Heart right ventricle (tissue), 16 donors: Measurements from ENCODE around the gene AKT3. TPM values are rescaled to one million over a fixed set of nuclear protein-coding genes. Genes with fewer than 3 reads are reported as not detected.

Experiments
- ATAC-seq, 8 donors: fragments of 200-7000 bp; cut with Tn5 transposase; one replicate each; pipeline ENCODE4 v1.9.1; 2020; ENCODE audit warnings: mild to moderate bottlenecking in 8 of 8, moderate library complexity in 8 of 8, moderate number of reproducible peaks in 1 of 8
- DNase-seq, 2 donors: peaks; one replicate each; pipeline ENCODE4 v3.0.0-alpha.2; 2020
- H3K27ac ChIP-seq, 10 donors: fragments of 200-600 bp; sonication (generic) in 2 of 10; one replicate each; pipeline versions ENCODE4 v1.5.0 to v1.8.0; 2020 to 2022; ENCODE audit warnings: mild to moderate bottlenecking in 3 of 10
- H3K27me3 ChIP-seq, 7 donors: fragments of 200-600 bp; one replicate each; pipeline ENCODE4 v1.8.0; 2021 to 2022; ENCODE audit warnings: mild to moderate bottlenecking in 2 of 7
- H3K36me3 ChIP-seq, 9 donors: fragments of 200-600 bp; sonication (generic) in 1 of 9; one replicate each; pipeline versions ENCODE4 v1.5.0 to v1.8.0; 2020 to 2022; ENCODE audit warnings: mild to moderate bottlenecking in 2 of 9
- H3K4me1 ChIP-seq, 9 donors: fragments of 200-600 bp; sonication (generic) in 1 of 9; one replicate each; pipeline versions ENCODE4 v1.5.0 to v1.8.0; 2020 to 2022; ENCODE audit warnings: mild to moderate bottlenecking in 4 of 9
- H3K4me3 ChIP-seq, 10 donors: fragments of 200-600 bp; sonication (generic) in 2 of 10; one replicate each; pipeline versions ENCODE4 v1.5.0 to v1.8.0; 2020 to 2022; ENCODE audit warnings: mild to moderate bottlenecking in 7 of 10, moderate library complexity in 2 of 10
- H3K9me3 ChIP-seq, 11 donors: fragments of 200-600 bp in 10 of 11; sonication (generic) in 2 of 11; one replicate each; pipeline versions ENCODE4 v1.5.0 to v1.8.0; 2013 to 2022; ENCODE audit warnings: mild to moderate bottlenecking in 2 of 11, control low read depth in 1 of 11, moderate library complexity in 1 of 11
- CTCF ChIP-seq, 9 donors: fragments of 200-600 bp; sonication (generic) in 2 of 9; IDR thresholded peaks; one replicate each; pipeline versions ENCODE4 v1.5.0 to v1.8.0; 2021 to 2022; ENCODE audit warnings: antibody characterized with exemption in 9 of 9, mild to moderate bottlenecking in 5 of 9, moderate library complexity in 1 of 9
- WGBS, 2 donors: extraction: QIAGEN DNeasy Blood & Tissue Kit; methylation state at CpG; one replicate each; pipeline ENCODE4 v1.1.7; 2013; ENCODE audit warnings: inconsistent platforms in 1 of 2; 5-methylcytosine and 5-hydroxymethylcytosine counted together
- intact Hi-C, 10 donors: fragments of 100-400 bp; cut with DNase I; formaldehyde crosslinking; loops; one replicate each; pipeline versions ENCODE4 v1.11.1 to v1.14.2; 2022
- polyA plus RNA-seq, 2 donors: library from polyadenylated mRNA; stranded (reverse); fragments of 200-250 nt; gene quantifications; one replicate each; pipeline ENCODE4 v1.2.3, GENCODE V29; 2013
- total RNA-seq, 10 donors: library from RNA; stranded (reverse); fragmentation: NEBNext Ultra II Directional in 3 of 10; extraction: Animal tissue kit (Norgen Biotek cat#: 25700) in 3 of 10; gene quantifications; one replicate each; pipeline versions ENCODE4 v1.2.1 to v1.2.4, GENCODE V29; 2021 to 2023
- donor health status: Arrhythmogenic right ventricular cardiomyopathy.
- donor health status: ischemic (EF 13 %, LVEDD 7.1; RV severe dilation, severe dysfunction).
- donor health status: healthy with polysubstance abuse.
- donor health status: DM: no; HTN: yes; CAD: no.
- donor health status: DM: no; HTN: no; CAD: no.
- donor health status: ischemic (EF 25% LVEDD 6.9; RV normal size, moderate dysfunction).
- donor health status: ischemic (EF 25% LVEDD 5.7; RV mildly dilated, moderate dysfunction).
- donor health status: healthy.
- donor health status: DM: yes; HTN: yes; CAD: no.
- donor health status: Ischemic cardiomyopathy.
- donor health status: ischemic (EF 35%, LVEDD 5.7; RV mildly dilated, moderate dysfunction).
- donor health status: nonischemic (EF 11% LVEDD 7.7; RV severe dilation, severe dysfunction).
- donor health status: DM: yes; HTN: yes; CAD: no.
- donor health status: PGD.
- donor health status: ischemic (EF 29% LVEDD 5.4; RV normal size, mild dysfunction).
- donor health status: nonischemic (EF 23%, LVEDD 6.1; RV moderate dilation, normal function).

AKT3 gene
- total and polyA plus RNA-seq, 12 donors: 6.5 to 27.6 (median 17.7) TPM

GRCh38 chr1:243730487-243731150 lies 119.4 kb downstream of the AKT3 start:
- H3K4me1 ChIP-seq: peaks cover 0 to 58% (median 8%) of the 10 kb centered on the region in 9 donors
- DNase-seq (peak in 1 of 2 donors; percentile 22), ATAC-seq (peak in 6 of 8 donors; percentile 17 to 48 (median 40))
- no peaks in the 10 kb centered on the region for H3K9me3 ChIP-seq
- no peaks in the 10 kb centered on the region for H3K36me3 ChIP-seq
- no peak overlapping the region for H3K4me3 ChIP-seq
- WGBS, 2 donors: 92 to 94% methylated on average over 23 of the region's 23 CpGs
- TF ChIP-seq CTCF (IDR thresholded peaks at IDR 0.05): no peak
- intact Hi-C loops: no loop called here
- H3K27me3 ChIP-seq: no peaks in the 10 kb centered on the region
- peak overlapping the region in 2 of 10 donors; percentile 6 to 81 for H3K27ac ChIP-seq

GRCh38 chr1:243729956-243730355 lies 120.1 kb downstream of the AKT3 start:
- peak overlapping the region in 1 of 10 donors; percentile 81 for H3K27ac ChIP-seq
- no peak overlapping the region for H3K4me3 ChIP-seq
- no peak for TF ChIP-seq CTCF (IDR thresholded peaks at IDR 0.05)
- no peaks in the 10 kb centered on the region for H3K27me3 ChIP-seq
- peaks cover 0 to 63% (median 8%) of the 10 kb centered on the region in 9 donors for H3K4me1 ChIP-seq
- H3K9me3 ChIP-seq: no peaks in the 10 kb centered on the region
- ATAC-seq: no peak
- no peak for DNase-seq
- no peaks in the 10 kb centered on the region for H3K36me3 ChIP-seq
- 99 to 100% methylated on average over 3 of the region's 3 CpGs for WGBS, 2 donors
- intact Hi-C loops: no loop called here

- no peak for TF ChIP-seq CTCF (IDR thresholded peaks at IDR 0.05)
- WGBS, 2 donors: 83 to 89% methylated on average over 4 of the region's 4 CpGs
- H3K4me1 ChIP-seq: peaks cover 0 to 59% (median 16%) of the 10 kb centered on the region in 9 donors
These were observed 122.4 kb downstream of the AKT3 start for GRCh38 chr1:243727503-243728203.

GRCh38 chr1:243726806-243727502 lies 123.1 kb downstream of the AKT3 start:
- WGBS, 2 donors: 86 to 98% methylated on average over 2 of the region's 2 CpGs
- H3K36me3 ChIP-seq: no peaks in the 10 kb centered on the region
- peaks cover 0 to 52% (median 16%) of the 10 kb centered on the region in 9 donors for H3K4me1 ChIP-seq
- no peak overlapping the region for H3K4me3 ChIP-seq
- H3K27ac ChIP-seq: peak overlapping the region in 3 of 10 donors; percentile 15 to 69 (median 23)
- DNase-seq (no peak), ATAC-seq (no peak)
- H3K27me3 ChIP-seq: no peaks in the 10 kb centered on the region
- intact Hi-C loops: no loop called here
- no peak for TF ChIP-seq CTCF (IDR thresholded peaks at IDR 0.05)
- H3K9me3 ChIP-seq: no peaks in the 10 kb centered on the region

More at GRCh38 chr1:243727503-243728203, 122.4 kb downstream of the AKT3 start:
- no peak overlapping the region for H3K4me3 ChIP-seq
- intact Hi-C loops: no loop called here
- no peaks in the 10 kb centered on the region for H3K36me3 ChIP-seq
- ATAC-seq (no peak), DNase-seq (no peak)
- H3K27ac ChIP-seq: peak overlapping the region in 2 of 10 donors; percentile 15 to 69
- H3K9me3 ChIP-seq: no peaks in the 10 kb centered on the region
- H3K27me3 ChIP-seq: no peaks in the 10 kb centered on the region
